PC-3 (cell line): ENCODE data around the gene SVIL.

Source experiments
- CTCF ChIP-seq: fragments of 300-600 bp; sonication (generic); conservative IDR thresholded peaks from 2 replicates; pipeline ENCODE4 v1.5.1; 2017; ENCODE audit warnings: antibody characterized with exemption, low read depth, mild to moderate bottlenecking, low read length
- EZH2 ChIP-seq: fragments of 300-600 bp; sonication (generic); IDR thresholded peaks from one replicate; pipeline ENCODE4 v1.6.1; 2017; ENCODE audit warnings: antibody characterized with exemption, mild to moderate bottlenecking, low read length; ENCODE audit not compliant: unreplicated experiment

- TF ChIP-seq CTCF (peak; percentile 32; the same call in 1 of the 2 replicates), EZH2 (no peak)
Observed at GRCh38 chr10:29530112-29530976, 104.4 kb downstream of the SVIL start.
